ENCODE results near the gene EHD1. TPM values are rescaled to one million over a fixed set of nuclear protein-coding genes. Genes with fewer than 3 reads are reported as not detected.
A peak's percentile ranks its signal among the peaks of the same experiment; 100 is the strongest.

The EHD1 gene
- total RNA-seq, 1 donor from 2014 or later = 357 TPM

- Mint-ChIP-seq H3K9me3 (no peaks in the 10 kb centered on the region), H3K4me1 (peaks cover 28% of the 10 kb centered on the region), H3K4me3 (peak overlapping the region; percentile 24), H3K27me3 (no peaks in the 10 kb centered on the region), H3K27ac (peak overlapping the region; percentile 69), H3K36me3 (ENCODE audit: low read depth) (peaks cover 3% of the 10 kb centered on the region)
- intact Hi-C loops (cut with micrococcal nuclease) = no loop called here
- TF ChIP-seq CTCF (IDR thresholded peaks at IDR 0.05) = no peak
- CTCF ChIA-PET = interaction anchor here (0.7 to 0.8 kb wide), 2 partner anchors 28 to 30 kb away, joined by 3 to 4 read pairs; partner anchors contain the start of gene CDC42BPG
- POLR2A ChIA-PET = interaction anchor here (0.5 to 1.1 kb wide), 7 partner anchors 12 to 688 kb away, joined by 3 to 9 read pairs (median 4); partner anchors contain the start of genes MAP4K2 and SF1
- no peak for DNase-seq
- peak; percentile 43 for ATAC-seq (ENCODE audit: low read depth)
These were observed 63.7 kb downstream of the EHD1 start for GRCh38 chr11:64814712-64815187.

GRCh38 chr11:64813826-64814225 is 64.6 kb downstream of the EHD1 start:
- no peak for DNase-seq
- no peak for TF ChIP-seq CTCF (IDR thresholded peaks at IDR 0.05)
- intact Hi-C loops (cut with micrococcal nuclease) = no loop called here
- Mint-ChIP-seq H3K9me3 (no peaks in the 10 kb centered on the region), H3K27ac (no peak overlapping the region), H3K4me1 (peaks cover 34% of the 10 kb centered on the region), H3K36me3 (ENCODE audit: low read depth) (peaks cover 3% of the 10 kb centered on the region), H3K27me3 (no peaks in the 10 kb centered on the region), H3K4me3 (no peak overlapping the region)
- ChIA-PET CTCF (no interaction called here), POLR2A (interaction anchor here (0.6 to 0.9 kb wide), 5 partner anchors 32 to 395 kb away, joined by 3 to 5 read pairs (median 3); no protein-coding TSS in a partner anchor)
- ATAC-seq (ENCODE audit: low read depth) = no peak

- POLR2A ChIA-PET = interaction anchor here (0.7 to 3.1 kb wide), 12 partner anchors 10 to 611 kb away, joined by 3 to 34 read pairs (median 5); partner anchors contain the start of genes POLA2, RASGRP2 and SF1
- peak; percentile 28 for ATAC-seq (ENCODE audit: low read depth)
These were observed 67.5 kb downstream of the EHD1 start for GRCh38 chr11:64810891-64811272.

GRCh38 chr11:64810271-64810890 is 68.0 kb downstream of the EHD1 start, which contains the start of gene MEN1:
MEN1 (minus strand) TSS chr11:64810551; CDS start chr11:64810109, 442 bp downstream.
- H3K27me3 Mint-ChIP-seq = no peaks in the 10 kb centered on the region
- TF ChIP-seq CTCF (IDR thresholded peaks at IDR 0.05) = no peak
- ATAC-seq (ENCODE audit: low read depth) (peak; percentile 87), DNase-seq (peak; percentile 78)
- H3K9me3 Mint-ChIP-seq = no peaks in the 10 kb centered on the region
- intact Hi-C loops (cut with micrococcal nuclease) = loop anchor here (1.0 to 2.0 kb wide), 6 partner anchors 8 to 114 kb away; partner anchors contain the start of genes CDC42BPG, EHD1, PPP2R5B and RASGRP2
- H3K4me1 Mint-ChIP-seq = peaks cover 36% of the 10 kb centered on the region
- POLR2A ChIA-PET = interaction anchor here (0.6 to 3.1 kb wide), 12 partner anchors 10 to 611 kb away, joined by 3 to 34 read pairs (median 5); partner anchors contain the start of genes POLA2, RASGRP2 and SF1
- peak within 1 kb of the TSS; percentile 96 for H3K4me3 Mint-ChIP-seq
- peaks cover 26% of the 10 kb centered on the region for H3K36me3 Mint-ChIP-seq (ENCODE audit: low read depth)
- CTCF ChIA-PET = interaction anchor here (1.0 to 1.8 kb wide), 3 partner anchors 23 to 204 kb away, joined by 3 to 5 read pairs (median 5); partner anchors contain the start of gene ARL2
- peak within 1 kb of the TSS; percentile 85 for H3K27ac Mint-ChIP-seq

More at GRCh38 chr11:64810891-64811272, 67.5 kb downstream of the EHD1 start:
- CTCF ChIA-PET = interaction anchor here (1.0 to 1.8 kb wide), 3 partner anchors 23 to 204 kb away, joined by 3 to 5 read pairs (median 5); partner anchors contain the start of gene ARL2
- intact Hi-C loops (cut with micrococcal nuclease) = loop anchor here (1.0 to 2.0 kb wide), 6 partner anchors 9 to 113 kb away; partner anchors contain the start of genes CDC42BPG, EHD1, PPP2R5B and RASGRP2
- no peak for DNase-seq
- no peaks in the 10 kb centered on the region for H3K27me3 Mint-ChIP-seq
- peak overlapping the region; percentile 96 for H3K4me3 Mint-ChIP-seq
- peaks cover 21% of the 10 kb centered on the region for H3K36me3 Mint-ChIP-seq (ENCODE audit: low read depth)
- peak overlapping the region; percentile 85 for H3K27ac Mint-ChIP-seq
- peaks cover 38% of the 10 kb centered on the region for H3K4me1 Mint-ChIP-seq
- TF ChIP-seq CTCF (IDR thresholded peaks at IDR 0.05) = no peak
- H3K9me3 Mint-ChIP-seq = no peaks in the 10 kb centered on the region
